ENCODE results near the gene TMEM156. TPM values are rescaled to one million over a fixed set of nuclear protein-coding genes. Genes with fewer than 3 reads are reported as not detected.
A peak's percentile ranks its signal among the peaks of the same experiment; 100 is the strongest.
"Not testable (repeated sequence)": the region's sequence is repeated elsewhere in the genome, so short reads cannot be mapped to it uniquely, and the experiment has no call there.

The TMEM156 gene
- total RNA-seq, 2 donors from 2014 or later = 25.7 to 37.9 TPM

- Mint-ChIP-seq H3K9me3 (no peaks in the 10 kb centered on the region), H3K27ac (peak overlapping the region; percentile 84), H3K4me3 (no peak overlapping the region), H3K36me3 (ENCODE audit: low read depth) (peaks cover 78% of the 10 kb centered on the region), H3K27me3 (no peaks in the 10 kb centered on the region), H3K4me1 (peaks cover 6% of the 10 kb centered on the region)
- peak; percentile 39 for ATAC-seq (replicated peaks)
Observed at GRCh38 chr4:38967260-38968095, 64.7 kb downstream of the TMEM156 start.

- no peak for ATAC-seq (replicated peaks)
- Mint-ChIP-seq H3K9me3 (peaks cover 11% of the 10 kb centered on the region), H3K27ac (peak overlapping the region; percentile 5), H3K36me3 (ENCODE audit: low read depth) (peaks cover 67% of the 10 kb centered on the region), H3K4me1 (peaks cover 6% of the 10 kb centered on the region), H3K4me3 (no peak overlapping the region), H3K27me3 (no peaks in the 10 kb centered on the region)
Observed at GRCh38 chr4:38965866-38966265, 66.3 kb downstream of the TMEM156 start.

- Mint-ChIP-seq H3K9me3 (peaks cover 11% of the 10 kb centered on the region), H3K36me3 (ENCODE audit: low read depth) (peaks cover 60% of the 10 kb centered on the region), H3K27ac (no peak overlapping the region), H3K4me1 (peaks cover 6% of the 10 kb centered on the region), H3K4me3 (no peak overlapping the region), H3K27me3 (no peaks in the 10 kb centered on the region)
- no peak for ATAC-seq (replicated peaks)
Observed at GRCh38 chr4:38964942-38965775, 67.0 kb downstream of the TMEM156 start.

GRCh38 chr4:38959248-38959647, 73.0 kb downstream of the TMEM156 start:
- not testable (repeated sequence) for ATAC-seq (replicated peaks); H3K27me3 Mint-ChIP-seq; H3K36me3 Mint-ChIP-seq (ENCODE audit: low read depth)
- Mint-ChIP-seq H3K4me3 (peak overlapping the region; percentile 61), H3K27ac (peak overlapping the region; percentile 82), H3K9me3 (peaks cover 14% of the 10 kb centered on the region), H3K4me1 (peaks cover 11% of the 10 kb centered on the region)

GRCh38 chr4:38958453-38959190, 73.6 kb downstream of the TMEM156 start:
- Mint-ChIP-seq H3K4me3 (peak overlapping the region; percentile 61), H3K4me1 (peaks cover 10% of the 10 kb centered on the region), H3K9me3 (peaks cover 14% of the 10 kb centered on the region), H3K27me3 (peaks cover under 1% of the 10 kb centered on the region), H3K36me3 (ENCODE audit: low read depth) (peaks cover 6% of the 10 kb centered on the region), H3K27ac (peak overlapping the region; percentile 82)
- ATAC-seq (replicated peaks) = peak; percentile 54

GRCh38 chr4:38957893-38958292, 74.3 kb downstream of the TMEM156 start:
- Mint-ChIP-seq H3K4me1 (peaks cover 5% of the 10 kb centered on the region), H3K27me3 (peaks cover 2% of the 10 kb centered on the region), H3K4me3 (peak overlapping the region; percentile 61), H3K27ac (peak overlapping the region; percentile 82), H3K36me3 (ENCODE audit: low read depth) (peaks cover 3% of the 10 kb centered on the region), H3K9me3 (peaks cover 14% of the 10 kb centered on the region)
- peak; percentile 93 for ATAC-seq (replicated peaks)

- Mint-ChIP-seq H3K4me3 (peak overlapping the region; percentile 61), H3K27ac (peak overlapping the region; percentile 82), H3K36me3 (ENCODE audit: low read depth) (no peaks in the 10 kb centered on the region), H3K27me3 (peaks cover 2% of the 10 kb centered on the region), H3K4me1 (peaks cover 5% of the 10 kb centered on the region), H3K9me3 (peaks cover 14% of the 10 kb centered on the region)
- ATAC-seq (replicated peaks) = peak; percentile 40
Observed at GRCh38 chr4:38957261-38957815, 74.9 kb downstream of the TMEM156 start.

GRCh38 chr4:38955957-38956356, 76.3 kb downstream of the TMEM156 start:
- peaks cover 3% of the 10 kb centered on the region for H3K9me3 Mint-ChIP-seq
- H3K27me3 Mint-ChIP-seq = peaks cover 2% of the 10 kb centered on the region
- no peak for ATAC-seq (replicated peaks)
- peak overlapping the region; percentile 82 for H3K27ac Mint-ChIP-seq
- peak overlapping the region; percentile 61 for H3K4me3 Mint-ChIP-seq
- H3K4me1 Mint-ChIP-seq = peaks cover 5% of the 10 kb centered on the region
- H3K36me3 Mint-ChIP-seq (ENCODE audit: low read depth) = no peaks in the 10 kb centered on the region

GRCh38 chr4:38954727-38955126, 77.5 kb downstream of the TMEM156 start:
- H3K4me3 Mint-ChIP-seq = no peak overlapping the region
- peaks cover 3% of the 10 kb centered on the region for H3K9me3 Mint-ChIP-seq
- H3K4me1 Mint-ChIP-seq = peaks cover 14% of the 10 kb centered on the region
- no peak overlapping the region for H3K27ac Mint-ChIP-seq
- H3K36me3 Mint-ChIP-seq (ENCODE audit: low read depth) = no peaks in the 10 kb centered on the region
- peaks cover 2% of the 10 kb centered on the region for H3K27me3 Mint-ChIP-seq
- ATAC-seq (replicated peaks) = no peak

- Mint-ChIP-seq H3K4me3 (peak overlapping the region; percentile 7), H3K4me1 (peaks cover 21% of the 10 kb centered on the region), H3K9me3 (no peaks in the 10 kb centered on the region), H3K27me3 (peaks cover 2% of the 10 kb centered on the region), H3K27ac (no peak overlapping the region), H3K36me3 (ENCODE audit: low read depth) (no peaks in the 10 kb centered on the region)
- ATAC-seq (replicated peaks) = no peak
Observed at GRCh38 chr4:38952017-38952416, 80.2 kb downstream of the TMEM156 start.

- H3K4me1 Mint-ChIP-seq = peaks cover 21% of the 10 kb centered on the region
- H3K36me3 Mint-ChIP-seq (ENCODE audit: low read depth) = no peaks in the 10 kb centered on the region
- ATAC-seq (replicated peaks) = peak; percentile 50
- peak overlapping the region; percentile 7 for H3K4me3 Mint-ChIP-seq
- no peaks in the 10 kb centered on the region for H3K9me3 Mint-ChIP-seq
- H3K27me3 Mint-ChIP-seq = peaks cover 2% of the 10 kb centered on the region
- no peak overlapping the region for H3K27ac Mint-ChIP-seq
Observed at GRCh38 chr4:38951598-38951997, 80.6 kb downstream of the TMEM156 start.

- no peaks in the 10 kb centered on the region for H3K9me3 Mint-ChIP-seq
- H3K4me3 Mint-ChIP-seq = peak overlapping the region; percentile 56
- peaks cover 2% of the 10 kb centered on the region for H3K27me3 Mint-ChIP-seq
- H3K4me1 Mint-ChIP-seq = peaks cover 21% of the 10 kb centered on the region
- H3K27ac Mint-ChIP-seq = peak overlapping the region; percentile 87
- no peaks in the 10 kb centered on the region for H3K36me3 Mint-ChIP-seq (ENCODE audit: low read depth)
- no peak for ATAC-seq (replicated peaks)
Observed at GRCh38 chr4:38950734-38951133, 81.5 kb downstream of the TMEM156 start.

GRCh38 chr4:38950159-38950558, 82.0 kb downstream of the TMEM156 start:
- Mint-ChIP-seq H3K4me3 (peak overlapping the region; percentile 56), H3K27me3 (peaks cover 2% of the 10 kb centered on the region), H3K36me3 (ENCODE audit: low read depth) (no peaks in the 10 kb centered on the region), H3K9me3 (no peaks in the 10 kb centered on the region), H3K27ac (peak overlapping the region; percentile 87), H3K4me1 (peaks cover 21% of the 10 kb centered on the region)
- ATAC-seq (replicated peaks) = no peak
